Measurements from ENCODE around the gene LIPA.

DNA sequence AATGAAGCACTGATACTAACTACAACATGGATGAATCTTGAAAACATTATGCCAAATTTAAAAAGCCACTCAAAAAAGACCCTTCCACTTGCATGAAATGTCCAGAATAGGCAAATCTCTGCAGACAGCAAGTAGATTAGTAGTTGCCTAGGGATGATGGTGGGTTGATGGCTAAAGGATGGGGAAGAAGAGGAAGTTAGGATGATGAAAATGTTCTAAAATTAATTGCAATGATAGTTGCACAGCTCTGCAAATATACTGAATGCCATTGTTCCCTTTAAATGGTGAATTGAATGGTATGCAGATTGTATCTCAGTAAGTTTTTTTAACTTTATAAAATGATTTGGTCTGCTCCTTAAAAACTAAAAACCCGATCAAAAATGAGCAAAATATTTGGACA is 7.3 kb upstream of the LIPA start:
- TF ChIP-seq, protein P1, sequence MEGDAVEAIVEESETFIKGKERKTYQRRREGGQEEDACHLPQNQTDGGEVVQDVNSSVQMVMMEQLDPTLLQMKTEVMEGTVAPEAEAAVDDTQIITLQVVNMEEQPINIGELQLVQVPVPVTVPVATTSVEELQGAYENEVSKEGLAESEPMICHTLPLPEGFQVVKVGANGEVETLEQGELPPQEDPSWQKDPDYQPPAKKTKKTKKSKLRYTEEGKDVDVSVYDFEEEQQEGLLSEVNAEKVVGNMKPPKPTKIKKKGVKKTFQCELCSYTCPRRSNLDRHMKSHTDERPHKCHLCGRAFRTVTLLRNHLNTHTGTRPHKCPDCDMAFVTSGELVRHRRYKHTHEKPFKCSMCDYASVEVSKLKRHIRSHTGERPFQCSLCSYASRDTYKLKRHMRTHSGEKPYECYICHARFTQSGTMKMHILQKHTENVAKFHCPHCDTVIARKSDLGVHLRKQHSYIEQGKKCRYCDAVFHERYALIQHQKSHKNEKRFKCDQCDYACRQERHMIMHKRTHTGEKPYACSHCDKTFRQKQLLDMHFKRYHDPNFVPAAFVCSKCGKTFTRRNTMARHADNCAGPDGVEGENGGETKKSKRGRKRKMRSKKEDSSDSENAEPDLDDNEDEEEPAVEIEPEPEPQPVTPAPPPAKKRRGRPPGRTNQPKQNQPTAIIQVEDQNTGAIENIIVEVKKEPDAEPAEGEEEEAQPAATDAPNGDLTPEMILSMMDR (conservative IDR thresholded peaks at IDR 0.05; ENCODE audit: low read length), result no peak
- no peak for TF ChIP-seq EZH2phosphoT487 (IDR thresholded peaks at IDR 0.05; ENCODE audit: borderline replicate concordance)

All from Loucy (cell line).